UCSD-AML1 (cell line): ENCODE results near the gene IGF2BP2.
"Not testable (repeated sequence)": the region's sequence is repeated elsewhere in the genome, so short reads cannot be mapped to it uniquely, and the experiment has no call there.

Source experiments
- DNase-seq: peaks from one replicate; lab custom pipeline; 2025; ENCODE audit not compliant: unreplicated experiment; lab: John Stamatoyannopoulos, UW

The IGF2BP2 gene

GRCh38 chr3:185678027-185678426 is 146.8 kb downstream of the IGF2BP2 start:
- DNase-seq: no peak

GRCh38 chr3:185677146-185677829 is 147.6 kb downstream of the IGF2BP2 start:
- no peak for DNase-seq

DNA sequence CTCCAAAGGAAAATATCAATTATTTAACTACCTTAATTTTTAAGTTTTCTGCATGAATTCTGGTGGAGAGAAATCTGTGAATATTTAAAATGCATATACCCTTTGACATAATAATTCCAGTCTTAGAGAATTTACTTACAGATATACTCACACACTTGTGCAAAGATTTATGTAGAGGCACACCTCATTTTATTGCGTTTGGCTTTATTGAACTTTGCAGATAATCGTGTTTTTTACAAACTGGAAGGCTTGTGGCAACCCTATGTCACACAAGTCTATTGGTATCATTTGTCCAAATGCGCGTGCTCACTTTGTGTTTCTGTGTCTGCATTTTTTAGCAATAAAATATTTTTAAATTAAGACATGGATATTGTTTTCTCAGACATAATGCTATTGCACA is 157.3 kb downstream of the IGF2BP2 start:
- no peak for DNase-seq

DNA sequence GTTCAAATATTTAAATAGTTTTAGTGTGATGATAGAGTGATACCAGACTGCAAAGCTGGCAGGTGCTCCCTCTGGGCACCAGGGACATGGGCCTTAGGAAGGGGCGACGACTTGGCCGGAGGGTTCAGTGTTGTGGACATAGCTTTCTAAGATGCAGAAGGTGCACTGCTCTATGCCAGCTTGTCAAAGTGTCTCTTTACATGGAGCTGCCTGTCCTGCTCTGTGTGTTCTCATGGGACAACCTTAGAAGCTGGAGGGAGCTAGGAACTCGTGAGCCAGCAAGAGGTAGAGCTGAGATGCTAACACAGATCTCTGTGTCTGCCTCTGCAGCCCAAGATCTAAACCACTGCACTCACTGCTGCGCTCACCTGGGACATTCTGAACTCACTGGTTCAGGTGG is 160.9 kb downstream of the IGF2BP2 start:
- DNase-seq: no peak

GRCh38 chr3:185661772-185662171 is 163.1 kb downstream of the IGF2BP2 start:
- no peak for DNase-seq

GRCh38 chr3:185661296-185661695 is 163.5 kb downstream of the IGF2BP2 start:
- not testable (repeated sequence) for DNase-seq

- peak; percentile 70 for DNase-seq
These were observed 164.6 kb downstream of the IGF2BP2 start for GRCh38 chr3:185659942-185660921.

- DNase-seq: no peak
These were observed 165.9 kb downstream of the IGF2BP2 start for GRCh38 chr3:185658943-185659342.

- no peak for DNase-seq
These were observed 166.3 kb downstream of the IGF2BP2 start for GRCh38 chr3:185658504-185658912.

GRCh38 chr3:185657691-185658503 is 166.9 kb downstream of the IGF2BP2 start:
- DNase-seq: no peak

DNA sequence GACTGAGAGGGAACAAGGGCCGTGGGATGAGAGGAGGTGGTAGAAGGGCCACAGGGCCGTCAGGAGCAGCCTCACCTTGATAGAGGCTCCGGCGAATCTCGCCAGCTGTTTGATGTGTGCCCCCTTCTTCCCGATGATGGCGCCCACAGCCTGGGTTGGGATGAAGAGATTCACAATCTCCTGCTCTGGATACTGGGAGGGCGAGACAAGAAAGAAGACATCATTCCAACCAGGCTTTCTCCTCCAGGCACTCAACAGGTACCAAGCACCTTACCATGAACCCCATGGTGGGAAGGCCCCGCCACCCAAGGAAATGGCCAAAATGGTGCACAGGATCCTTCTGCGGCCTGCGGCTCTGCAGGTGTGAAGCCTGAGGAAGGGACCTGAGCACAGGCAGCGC is 167.6 kb downstream of the IGF2BP2 start:
- DNase-seq: no peak

DNA sequence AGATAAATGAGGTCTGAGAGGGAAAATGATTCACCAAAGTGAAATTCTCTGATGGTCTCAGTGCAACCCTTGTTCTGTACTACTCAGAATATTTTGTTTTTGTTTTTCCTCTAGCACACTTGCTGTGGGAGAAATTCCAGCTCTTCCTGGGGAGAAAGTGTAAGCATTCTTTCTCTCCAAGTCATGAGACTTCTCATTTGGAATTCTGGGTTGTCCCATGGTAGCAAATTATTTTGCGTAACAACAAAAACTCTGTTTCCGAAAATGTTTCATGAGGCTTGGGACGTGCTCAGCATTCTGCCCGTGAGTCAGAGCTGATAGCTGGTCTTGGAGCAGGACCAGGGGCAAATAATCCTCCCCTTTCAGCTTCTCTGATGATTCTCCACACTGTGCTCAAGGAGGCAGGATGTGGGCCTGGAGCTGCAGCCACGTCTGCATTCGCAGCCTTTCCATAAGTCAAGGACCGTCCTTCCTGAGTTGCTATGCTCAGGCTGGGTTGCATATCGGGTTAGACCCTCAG is 168.5 kb downstream of the IGF2BP2 start:
- no peak for DNase-seq

DNA sequence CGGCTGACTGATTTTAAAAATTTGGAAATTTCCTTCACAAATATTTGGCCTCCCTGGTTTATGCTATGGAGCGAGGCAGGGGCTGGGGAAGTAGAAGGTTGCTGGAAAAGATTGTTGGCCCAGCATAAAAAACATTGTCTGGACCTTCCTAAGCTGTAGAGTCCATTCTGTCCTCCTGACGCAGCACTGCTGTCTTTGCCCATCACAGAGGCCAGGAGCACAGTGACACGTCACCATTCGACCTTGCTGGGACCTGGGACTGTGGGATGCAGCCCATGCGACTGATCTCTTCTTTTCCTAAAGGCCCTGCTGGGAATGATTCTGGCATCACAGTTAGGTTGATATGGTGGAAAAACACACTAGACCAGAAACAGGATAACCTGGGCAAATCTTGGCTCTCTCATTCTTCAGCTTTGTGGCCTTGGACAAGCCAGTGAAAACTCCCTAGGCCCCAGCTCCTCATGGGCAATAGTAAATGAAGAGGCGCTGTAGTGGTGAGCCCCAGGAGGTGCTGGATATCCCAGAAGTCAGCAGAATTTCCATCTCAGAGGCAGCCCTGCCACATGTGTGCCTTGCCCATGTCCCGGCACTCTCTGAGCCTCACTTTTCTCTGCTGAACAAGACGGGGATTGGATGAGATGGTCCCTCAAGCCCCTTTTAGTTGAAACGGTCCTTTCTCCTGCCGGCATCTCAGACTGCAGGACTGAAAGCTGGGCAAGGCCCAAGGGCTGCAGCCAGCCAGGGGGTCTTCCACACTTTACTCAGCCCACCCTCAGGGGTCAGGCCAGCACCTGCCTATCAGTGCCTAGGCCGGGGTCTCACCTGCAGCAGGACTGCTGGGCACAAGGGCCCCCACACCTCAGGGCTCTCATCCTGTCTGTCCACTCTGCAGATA is 169.2 kb downstream of the IGF2BP2 start:
- DNase-seq: no peak

- DNase-seq: no peak
These were observed 170.1 kb downstream of the IGF2BP2 start for GRCh38 chr3:185654758-185655145.

GRCh38 chr3:185653949-185654757 is 170.7 kb downstream of the IGF2BP2 start:
- DNase-seq: no peak

- DNase-seq: no peak
These were observed 172.9 kb downstream of the IGF2BP2 start for GRCh38 chr3:185651971-185652370.

DNA sequence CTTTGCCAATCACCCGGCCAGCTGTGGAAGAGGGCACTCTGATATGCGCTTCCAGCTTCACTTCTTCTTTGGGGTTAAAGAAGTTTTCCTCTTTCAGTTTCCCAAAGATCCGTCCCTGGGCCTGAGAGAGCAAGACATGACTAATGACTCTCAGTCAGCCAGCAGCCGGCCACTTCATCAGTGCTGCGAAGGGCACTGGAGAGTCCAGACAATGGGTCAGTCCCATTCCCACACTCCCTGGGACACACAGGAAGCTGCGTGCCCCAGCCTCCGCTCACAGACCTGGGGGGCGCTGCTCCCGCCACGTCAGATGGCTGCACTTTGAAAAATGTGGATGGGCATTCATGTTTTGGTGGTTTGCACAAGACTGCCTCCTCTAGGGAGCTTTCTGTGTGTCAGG is 175.4 kb downstream of the IGF2BP2 start:
- DNase-seq: no peak

- no peak for DNase-seq
These were observed 176.4 kb downstream of the IGF2BP2 start for GRCh38 chr3:185648396-185648795.

- no peak for DNase-seq
These were observed 177.0 kb downstream of the IGF2BP2 start for GRCh38 chr3:185647880-185648210.
